Measurements from ENCODE around the gene KCNA5.

The KCNA5 gene

GRCh38 chr12:5043589-5044419 lies at the start of gene KCNA5:
Gene KCNA5 (plus strand): TSS chr12:5043879. CDS start chr12:5044148, 269 bp downstream.
- DNase-seq: no peak

- DNase-seq: no peak
Measured at GRCh38 chr12:4994622-4995021, 49.1 kb upstream of the KCNA5 start.

GRCh38 chr12:4996714-4997113 lies 47.0 kb upstream of the KCNA5 start:
- DNase-seq: no peak

GRCh38 chr12:4997939-4998338 lies 45.7 kb upstream of the KCNA5 start:
- DNase-seq: no peak

- DNase-seq: no peak
Measured at GRCh38 chr12:5000204-5000603, 43.5 kb upstream of the KCNA5 start.

- no peak for DNase-seq
Measured at GRCh38 chr12:5000658-5001385, 42.9 kb upstream of the KCNA5 start.

- DNase-seq: no peak
Measured at GRCh38 chr12:5003025-5003666, 40.5 kb upstream of the KCNA5 start.

- no peak for DNase-seq
Measured at GRCh38 chr12:5008661-5009060, 35.0 kb upstream of the KCNA5 start.

GRCh38 chr12:5010151-5010550 lies 33.5 kb upstream of the KCNA5 start:
- no peak for DNase-seq

GRCh38 chr12:5012337-5012736 lies 31.3 kb upstream of the KCNA5 start:
- no peak for DNase-seq

GRCh38 chr12:5013266-5013730 lies 30.4 kb upstream of the KCNA5 start:
- no peak for DNase-seq

GRCh38 chr12:5014269-5014668 lies 29.4 kb upstream of the KCNA5 start:
- no peak for DNase-seq

GRCh38 chr12:5015711-5016492 lies 27.8 kb upstream of the KCNA5 start:
- DNase-seq: no peak

GRCh38 chr12:5016526-5016925 lies 27.2 kb upstream of the KCNA5 start:
- no peak for DNase-seq

- DNase-seq: no peak
Measured at GRCh38 chr12:5017638-5018348, 25.9 kb upstream of the KCNA5 start.

- DNase-seq: no peak
Measured at GRCh38 chr12:5018677-5019076, 25.0 kb upstream of the KCNA5 start.

GRCh38 chr12:5022025-5022424 lies 21.7 kb upstream of the KCNA5 start:
- no peak for DNase-seq

GRCh38 chr12:5022465-5023061 lies 21.1 kb upstream of the KCNA5 start:
- DNase-seq: no peak

- no peak for DNase-seq
Measured at GRCh38 chr12:5023842-5024241, 19.8 kb upstream of the KCNA5 start.

GRCh38 chr12:5026342-5026938 lies 17.2 kb upstream of the KCNA5 start:
- no peak for DNase-seq

All from SIG-M5 (cell line).